NCI-H510A (cell line): Measurements from ENCODE around the gene PTGER2.

ENCODE experiments used
- DNase-seq: peaks from one replicate; lab custom pipeline; 2025; lab: John Stamatoyannopoulos, UW

PTGER2 gene

GRCh38 chr14:52305014-52305413, 9.1 kb upstream of the PTGER2 start:
- DNase-seq, result no peak

GRCh38 chr14:52307376-52307775, 6.7 kb upstream of the PTGER2 start:
- no peak for DNase-seq

GRCh38 chr14:52307905-52308304, 6.2 kb upstream of the PTGER2 start:
- DNase-seq, result no peak

GRCh38 chr14:52310541-52310940, 3.6 kb upstream of the PTGER2 start:
- no peak for DNase-seq

- no peak for DNase-seq
These were observed 1.2 kb upstream of the PTGER2 start for GRCh38 chr14:52312931-52313355.

GRCh38 chr14:52313462-52313861, 650 bp upstream of the PTGER2 start:
- DNase-seq, result no peak

- no peak for DNase-seq
These were observed 663 bp downstream of the PTGER2 start for GRCh38 chr14:52314595-52315354.

GRCh38 chr14:52315355-52315718, 1.2 kb downstream of the PTGER2 start:
- no peak for DNase-seq

GRCh38 chr14:52318062-52318461, 4.0 kb downstream of the PTGER2 start:
- DNase-seq, result no peak

GRCh38 chr14:52318826-52319645, 4.9 kb downstream of the PTGER2 start:
- no peak for DNase-seq

- DNase-seq, result no peak
These were observed 5.8 kb downstream of the PTGER2 start for GRCh38 chr14:52319919-52320318.

- DNase-seq, result no peak
These were observed 11.0 kb downstream of the PTGER2 start for GRCh38 chr14:52325126-52325525.

- DNase-seq, result no peak
These were observed 11.5 kb downstream of the PTGER2 start for GRCh38 chr14:52325630-52326029.

- DNase-seq, result peak; percentile 2
These were observed 13.5 kb downstream of the PTGER2 start for GRCh38 chr14:52327374-52328226.

- no peak for DNase-seq
These were observed 14.2 kb downstream of the PTGER2 start for GRCh38 chr14:52328276-52328675.

- no peak for DNase-seq
These were observed 15.7 kb downstream of the PTGER2 start for GRCh38 chr14:52329678-52330369.

- no peak for DNase-seq
These were observed 18.2 kb downstream of the PTGER2 start for GRCh38 chr14:52332269-52332668.

GRCh38 chr14:52333108-52333507, 19.0 kb downstream of the PTGER2 start:
- no peak for DNase-seq

GRCh38 chr14:52333823-52334657, 19.9 kb downstream of the PTGER2 start:
- no peak for DNase-seq

GRCh38 chr14:52336241-52336640, 22.1 kb downstream of the PTGER2 start:
- DNase-seq, result no peak
